ENCODE measurements around the gene ZNF862.

- TF ChIP-seq CTCF (IDR thresholded peaks at IDR 0.05; ENCODE audit: low read depth, low read length) (no peak), POLR2A (IDR thresholded peaks at IDR 0.05; ENCODE audit: extremely low read depth, insufficient read length) (no peak), MYC (IDR thresholded peaks at IDR 0.05; ENCODE audit: low read depth, low read length) (no peak), MAX (IDR thresholded peaks at IDR 0.05; ENCODE audit: low read depth, low read length) (no peak)
These were observed 29.9 kb upstream of the ZNF862 start for GRCh38 chr7:149808311-149808710.
